GM18526 (cell line): ENCODE data around the gene NEUROG1.

ENCODE experiments used
- POLR2A ChIP-seq: IDR thresholded peaks from 3 replicates; pipeline ENCODE4 v1.6.1; 2011; ENCODE audit not compliant: insufficient read length; ENCODE audit errors: extremely low read depth

Gene NEUROG1

GRCh38 chr5:135521964-135522363 is 13.8 kb downstream of the NEUROG1 start:
- no peak for TF ChIP-seq POLR2A

- no peak for TF ChIP-seq POLR2A
Measured at GRCh38 chr5:135517631-135518030, 18.1 kb downstream of the NEUROG1 start.

- TF ChIP-seq POLR2A: no peak
Measured at GRCh38 chr5:135514116-135514515, 21.6 kb downstream of the NEUROG1 start.

GRCh38 chr5:135511761-135512575 is 23.8 kb downstream of the NEUROG1 start:
- no peak for TF ChIP-seq POLR2A

GRCh38 chr5:135509995-135510394 is 25.8 kb downstream of the NEUROG1 start:
- TF ChIP-seq POLR2A: no peak

GRCh38 chr5:135508496-135509005 is 27.2 kb downstream of the NEUROG1 start:
- no peak for TF ChIP-seq POLR2A

GRCh38 chr5:135505973-135506372 is 29.8 kb downstream of the NEUROG1 start:
- TF ChIP-seq POLR2A: no peak

- no peak for TF ChIP-seq POLR2A
Measured at GRCh38 chr5:135504376-135504775, 31.4 kb downstream of the NEUROG1 start.

GRCh38 chr5:135503871-135504270 is 31.9 kb downstream of the NEUROG1 start:
- TF ChIP-seq POLR2A: no peak

- no peak for TF ChIP-seq POLR2A
Measured at GRCh38 chr5:135502836-135503520, 32.8 kb downstream of the NEUROG1 start.

- TF ChIP-seq POLR2A: no peak
Measured at GRCh38 chr5:135501965-135502364, 33.8 kb downstream of the NEUROG1 start.

GRCh38 chr5:135498637-135498995 is 37.1 kb downstream of the NEUROG1 start:
- no peak for TF ChIP-seq POLR2A

- TF ChIP-seq POLR2A: no peak
Measured at GRCh38 chr5:135497971-135498636, 37.7 kb downstream of the NEUROG1 start.

GRCh38 chr5:135494196-135494595 is 41.6 kb downstream of the NEUROG1 start:
- no peak for TF ChIP-seq POLR2A

- no peak for TF ChIP-seq POLR2A
Measured at GRCh38 chr5:135493406-135494180, 42.2 kb downstream of the NEUROG1 start.
